Breast epithelium (tissue), 4 donors: ENCODE measurements around the gene NOL4L. TPM values are rescaled to one million over a fixed set of nuclear protein-coding genes. Genes with fewer than 3 reads are reported as not detected.

Source experiments
- DNase-seq, 2 donors: peaks; one replicate each; pipeline ENCODE4 v3.0.0-alpha.2; 2019; ENCODE audit warnings: low spot score in 2 of 2
- H3K27ac ChIP-seq, 2 donors: fragments of 200-600 bp; sonication (generic) in 1 of 2; one replicate each; pipeline ENCODE4 v1.5.1; 2016 to 2019; ENCODE audit warnings: mild to moderate bottlenecking in 1 of 2
- H3K27me3 ChIP-seq, 2 donors: fragments of 200-600 bp; sonication (generic) in 1 of 2; one replicate each; pipeline versions ENCODE4 v1.5.1 to v1.6.0; 2017 to 2019; ENCODE audit warnings: control low read depth in 1 of 2, mild to moderate bottlenecking in 1 of 2
- H3K36me3 ChIP-seq: fragments of 200-600 bp; one replicate; pipeline ENCODE4 v1.5.1; 2019
- H3K4me1 ChIP-seq, 2 donors: fragments of 200-600 bp; sonication (generic); one replicate each; pipeline ENCODE4 v1.5.1; 2016 to 2019; ENCODE audit warnings: control low read depth in 1 of 2
- H3K4me3 ChIP-seq, 3 donors: fragments of 200-600 bp; sonication (generic); 1 replicate in 2 of 3; 2 replicates in 1 of 3; pipeline ENCODE4 v1.5.1; 2016 to 2019; ENCODE audit warnings: mild to moderate bottlenecking in 3 of 3, moderate library complexity in 2 of 3
- H3K9me3 ChIP-seq, 2 donors: fragments of 200-600 bp; sonication (generic) in 1 of 2; one replicate each; pipeline ENCODE4 v1.5.1; 2016 to 2019; ENCODE audit warnings: control low read depth in 1 of 2
- CTCF ChIP-seq, 3 donors: fragments of 450-650 bp; IDR thresholded peaks; one replicate each; pipeline ENCODE4 v1.5.1; 2016 to 2017; ENCODE audit warnings: antibody characterized with exemption in 3 of 3, mild to moderate bottlenecking in 3 of 3, moderate library complexity in 3 of 3
- POLR2A ChIP-seq: fragments of 450-650 bp; IDR thresholded peaks from one replicate; pipeline ENCODE4 v1.6.1; 2016; ENCODE audit warnings: antibody characterized with exemption, mild to moderate bottlenecking, moderate library complexity
- POLR2AphosphoS5 ChIP-seq, 3 donors: sonication (generic); formaldehyde crosslinking; IDR thresholded peaks; one replicate each; pipeline ENCODE4 v1.6.1; 2017; ENCODE audit warnings: antibody characterized with exemption in 3 of 3
- intact Hi-C: fragments of 100-400 bp; cut with DNase I; formaldehyde crosslinking; loops from one replicate; pipeline ENCODE4 v1.15.1; 2023; ENCODE audit warnings: low total_unique reads
- total RNA-seq, 3 donors: library from RNA; depleted of rRNA; stranded (reverse); fragments of >200 nt; gene quantifications; one replicate each; pipeline ENCODE4 v1.1.0, GENCODE V29; 2016

The NOL4L gene
- total RNA-seq, 3 donors from 2014 or later: 3.7 to 18.4 (median 15.8) TPM

- intact Hi-C loops: no loop called here
- Histone ChIP-seq H3K27ac (peak overlapping the region in 1 of 2 donors; percentile 32), H3K27me3 (no peaks in the 10 kb centered on the region), H3K9me3 (no peaks in the 10 kb centered on the region), H3K4me3 (peak overlapping the region in 2 of 3 donors; percentile 59 to 68), H3K4me1 (no peaks in the 10 kb centered on the region), H3K36me3 (no peaks in the 10 kb centered on the region)
- no peak for DNase-seq
- TF ChIP-seq CTCF (IDR thresholded peaks at IDR 0.05) (no peak), POLR2AphosphoS5 (IDR thresholded peaks at IDR 0.05) (no peak), POLR2A (no peak)
These were observed 47.2 kb downstream of the NOL4L start for GRCh38 chr20:32537657-32538525.

- DNase-seq: no peak
- peak overlapping the region in 1 of 2 donors; percentile 56 for H3K27ac ChIP-seq
- intact Hi-C loops: no loop called here
- no peaks in the 10 kb centered on the region for H3K27me3 ChIP-seq
- TF ChIP-seq CTCF (IDR thresholded peaks at IDR 0.05) (no peak), POLR2AphosphoS5 (IDR thresholded peaks at IDR 0.05) (no peak), POLR2A (no peak)
- no peaks in the 10 kb centered on the region for H3K4me1 ChIP-seq
- H3K36me3 ChIP-seq: no peaks in the 10 kb centered on the region
- H3K4me3 ChIP-seq: peak overlapping the region; percentile 35 to 68 (median 59)
- H3K9me3 ChIP-seq: no peaks in the 10 kb centered on the region
These were observed 48.1 kb downstream of the NOL4L start for GRCh38 chr20:32536851-32537656.

- intact Hi-C loops: no loop called here
- no peaks in the 10 kb centered on the region for H3K36me3 ChIP-seq
- no peaks in the 10 kb centered on the region for H3K9me3 ChIP-seq
- H3K27me3 ChIP-seq: no peaks in the 10 kb centered on the region
- H3K4me3 ChIP-seq: peak overlapping the region; percentile 35 to 68 (median 59)
- no peak for DNase-seq
- peak overlapping the region in 1 of 2 donors; percentile 56 for H3K27ac ChIP-seq
- TF ChIP-seq POLR2A: no peak
- TF ChIP-seq POLR2AphosphoS5 (IDR thresholded peaks at IDR 0.05): no peak
- TF ChIP-seq CTCF (IDR thresholded peaks at IDR 0.05): no peak
- no peaks in the 10 kb centered on the region for H3K4me1 ChIP-seq
These were observed 48.9 kb downstream of the NOL4L start for GRCh38 chr20:32535953-32536823.

GRCh38 chr20:32535316-32535952, 49.7 kb downstream of the NOL4L start:
- DNase-seq: no peak
- no peak for TF ChIP-seq POLR2AphosphoS5 (IDR thresholded peaks at IDR 0.05)
- Histone ChIP-seq H3K9me3 (no peaks in the 10 kb centered on the region), H3K4me3 (peak overlapping the region in 1 of 3 donors; percentile 59), H3K27ac (no peak overlapping the region), H3K36me3 (no peaks in the 10 kb centered on the region), H3K27me3 (no peaks in the 10 kb centered on the region), H3K4me1 (no peaks in the 10 kb centered on the region)
- intact Hi-C loops: no loop called here
